Activated naive CD8-positive, alpha-beta T cell treated with anti-CD3 and anti-CD28 coated beads for 36 hours (primary cell): ENCODE measurements around the gene TMEM223. TPM values are rescaled to one million over a fixed set of nuclear protein-coding genes. Genes with fewer than 3 reads are reported as not detected.
"Not testable (repeated sequence)": the region's sequence is repeated elsewhere in the genome, so short reads cannot be mapped to it uniquely, and the experiment has no call there.

Experiments used
- DNase-seq: peaks from one replicate; pipeline ENCODE4 v3.0.0; 2021
- H3K27ac Mint-ChIP-seq: one replicate; pipeline ENCODE4 v1.8.0; 2022; ENCODE audit warnings: mild to moderate bottlenecking, moderate library complexity, mixed read lengths
- H3K27me3 Mint-ChIP-seq: one replicate; pipeline ENCODE4 v1.8.0; 2022; ENCODE audit warnings: mild to moderate bottlenecking, mixed read lengths
- H3K36me3 Mint-ChIP-seq: one replicate; pipeline ENCODE4 v1.8.0; 2021; ENCODE audit warnings: mild to moderate bottlenecking, mixed read lengths
- H3K4me1 Mint-ChIP-seq: one replicate; pipeline ENCODE4 v1.8.0; 2021; ENCODE audit warnings: mixed read lengths
- H3K4me3 Mint-ChIP-seq: one replicate; pipeline ENCODE4 v1.8.0; 2022; ENCODE audit warnings: mild to moderate bottlenecking, moderate library complexity, mixed read lengths
- H3K9me3 Mint-ChIP-seq: one replicate; pipeline ENCODE4 v1.8.0; 2022; ENCODE audit warnings: mixed read lengths
- total RNA-seq, 2 experiments: library from RNA; stranded (reverse); gene quantifications; one replicate each; pipeline ENCODE4 v1.2.3, GENCODE V29; 2021

Gene TMEM223
- total RNA-seq, 2 experiments from 2014 or later, result 9.4 to 10.0 TPM

- no peak for DNase-seq
- no peak overlapping the region for H3K27ac Mint-ChIP-seq
Measured at GRCh38 chr11:62782753-62783152, 9.1 kb downstream of the TMEM223 start.

GRCh38 chr11:62778441-62778840, 13.4 kb downstream of the TMEM223 start:
- no peak overlapping the region for H3K4me3 Mint-ChIP-seq
- peaks cover 19% of the 10 kb centered on the region for H3K36me3 Mint-ChIP-seq
- H3K27ac Mint-ChIP-seq, result no peak overlapping the region
- H3K4me1 Mint-ChIP-seq, result peaks cover 8% of the 10 kb centered on the region
- no peak for DNase-seq
- no peaks in the 10 kb centered on the region for H3K27me3 Mint-ChIP-seq
- H3K9me3 Mint-ChIP-seq, result no peaks in the 10 kb centered on the region

More at GRCh38 chr11:62782753-62783152, 9.1 kb downstream of the TMEM223 start:
- peaks cover 20% of the 10 kb centered on the region for H3K36me3 Mint-ChIP-seq
- H3K4me3 Mint-ChIP-seq, result no peak overlapping the region
- no peaks in the 10 kb centered on the region for H3K9me3 Mint-ChIP-seq
- peaks cover 9% of the 10 kb centered on the region for H3K4me1 Mint-ChIP-seq
- no peaks in the 10 kb centered on the region for H3K27me3 Mint-ChIP-seq

GRCh38 chr11:62777389-62777788, 14.4 kb downstream of the TMEM223 start:
- Mint-ChIP-seq H3K27me3 (no peaks in the 10 kb centered on the region), H3K4me1 (peaks cover 10% of the 10 kb centered on the region), H3K36me3 (peaks cover 20% of the 10 kb centered on the region), H3K27ac (peak overlapping the region; percentile 62), H3K9me3 (no peaks in the 10 kb centered on the region), H3K4me3 (no peak overlapping the region)
- DNase-seq, result no peak

- Mint-ChIP-seq H3K9me3 (no peaks in the 10 kb centered on the region), H3K27ac (no peak overlapping the region), H3K4me1 (peaks cover 19% of the 10 kb centered on the region), H3K4me3 (no peak overlapping the region), H3K27me3 (no peaks in the 10 kb centered on the region), H3K36me3 (peaks cover 20% of the 10 kb centered on the region)
- no peak for DNase-seq
Measured at GRCh38 chr11:62775646-62776045, 16.2 kb downstream of the TMEM223 start.

GRCh38 chr11:62774407-62774806, 17.4 kb downstream of the TMEM223 start:
- H3K9me3 Mint-ChIP-seq, result no peaks in the 10 kb centered on the region
- H3K27ac Mint-ChIP-seq, result no peak overlapping the region
- H3K36me3 Mint-ChIP-seq, result peaks cover 17% of the 10 kb centered on the region
- H3K4me3 Mint-ChIP-seq, result no peak overlapping the region
- no peak for DNase-seq
- peaks cover 26% of the 10 kb centered on the region for H3K4me1 Mint-ChIP-seq
- H3K27me3 Mint-ChIP-seq, result no peaks in the 10 kb centered on the region

- Mint-ChIP-seq H3K27me3 (no peaks in the 10 kb centered on the region), H3K4me1 (peaks cover 23% of the 10 kb centered on the region), H3K4me3 (peak within 1 kb of the TSS; percentile 90), H3K27ac (peak within 1 kb of the TSS; percentile 94), H3K9me3 (no peaks in the 10 kb centered on the region), H3K36me3 (peaks cover 11% of the 10 kb centered on the region)
- DNase-seq, result peak; percentile 94
Measured at GRCh38 chr11:62771144-62772021, 20.4 kb downstream of the TMEM223 start, which contains the start of gene TAF6L. Gene TAF6L, plus strand, starts transcription at chr11:62771396. Its CDS starts 4,388 bp downstream, at chr11:62775784.

GRCh38 chr11:62770778-62771143, 21.0 kb downstream of the TMEM223 start:
- H3K4me1 Mint-ChIP-seq, result peaks cover 26% of the 10 kb centered on the region
- peak overlapping the region; percentile 90 for H3K4me3 Mint-ChIP-seq
- H3K27me3 Mint-ChIP-seq, result no peaks in the 10 kb centered on the region
- peak overlapping the region; percentile 94 for H3K27ac Mint-ChIP-seq
- H3K9me3 Mint-ChIP-seq, result no peaks in the 10 kb centered on the region
- no peak for DNase-seq
- peaks cover 9% of the 10 kb centered on the region for H3K36me3 Mint-ChIP-seq

- not testable (repeated sequence) for H3K36me3 Mint-ChIP-seq, H3K27me3 Mint-ChIP-seq, H3K9me3 Mint-ChIP-seq, DNase-seq
- peak overlapping the region; percentile 87 for H3K4me3 Mint-ChIP-seq
- H3K4me1 Mint-ChIP-seq, result peaks cover 17% of the 10 kb centered on the region
- H3K27ac Mint-ChIP-seq, result peak overlapping the region; percentile 85
Measured at GRCh38 chr11:62760867-62761227, 31.0 kb downstream of the TMEM223 start.

GRCh38 chr11:62757846-62758788, 33.7 kb downstream of the TMEM223 start:
- H3K4me1 Mint-ChIP-seq, result peaks cover 17% of the 10 kb centered on the region
- H3K27ac Mint-ChIP-seq, result no peak overlapping the region
- H3K36me3 Mint-ChIP-seq, result peaks cover 4% of the 10 kb centered on the region
- no peaks in the 10 kb centered on the region for H3K27me3 Mint-ChIP-seq
- no peak for DNase-seq
- no peak overlapping the region for H3K4me3 Mint-ChIP-seq
- H3K9me3 Mint-ChIP-seq, result no peaks in the 10 kb centered on the region

GRCh38 chr11:62755086-62755615, 36.7 kb downstream of the TMEM223 start:
- no peak for DNase-seq
- H3K4me1 Mint-ChIP-seq, result peaks cover 12% of the 10 kb centered on the region
- H3K27me3 Mint-ChIP-seq, result no peaks in the 10 kb centered on the region
- no peaks in the 10 kb centered on the region for H3K9me3 Mint-ChIP-seq
- H3K4me3 Mint-ChIP-seq, result peak overlapping the region; percentile 27
- no peak overlapping the region for H3K27ac Mint-ChIP-seq
- peaks cover 2% of the 10 kb centered on the region for H3K36me3 Mint-ChIP-seq

- no peaks in the 10 kb centered on the region for H3K27me3 Mint-ChIP-seq
- DNase-seq, result peak; percentile 95
Measured at GRCh38 chr11:62753736-62754603, 37.8 kb downstream of the TMEM223 start, which contains the start of gene ZBTB3. Gene ZBTB3, minus strand, starts transcription at chr11:62754160. Its CDS starts 496 bp downstream, at chr11:62753664.

GRCh38 chr11:62752994-62753735, 38.6 kb downstream of the TMEM223 start:
- peaks cover 19% of the 10 kb centered on the region for H3K4me1 Mint-ChIP-seq
- peak overlapping the region; percentile 98 for H3K27ac Mint-ChIP-seq
- H3K27me3 Mint-ChIP-seq, result no peaks in the 10 kb centered on the region
- H3K36me3 Mint-ChIP-seq, result peaks cover 8% of the 10 kb centered on the region
- no peak for DNase-seq
- peak overlapping the region; percentile 95 for H3K4me3 Mint-ChIP-seq
- no peaks in the 10 kb centered on the region for H3K9me3 Mint-ChIP-seq

More at GRCh38 chr11:62753736-62754603, 37.8 kb downstream of the TMEM223 start, which contains the start of gene ZBTB3:
- H3K36me3 Mint-ChIP-seq, result peaks cover 4% of the 10 kb centered on the region
- peaks cover 15% of the 10 kb centered on the region for H3K4me1 Mint-ChIP-seq
- no peaks in the 10 kb centered on the region for H3K9me3 Mint-ChIP-seq
- H3K27ac Mint-ChIP-seq, result peak within 1 kb of the TSS; percentile 98
- peak within 1 kb of the TSS; percentile 95 for H3K4me3 Mint-ChIP-seq

GRCh38 chr11:62752177-62752785, 39.5 kb downstream of the TMEM223 start:
- Mint-ChIP-seq H3K4me3 (no peak overlapping the region), H3K9me3 (no peaks in the 10 kb centered on the region), H3K4me1 (peaks cover 19% of the 10 kb centered on the region), H3K27me3 (no peaks in the 10 kb centered on the region), H3K36me3 (peaks cover 8% of the 10 kb centered on the region), H3K27ac (no peak overlapping the region)
- no peak for DNase-seq
